GM21576 (cell line): Measurements from ENCODE around the gene SAA2.
"Not testable (repeated sequence)": the region's sequence is repeated elsewhere in the genome, so short reads cannot be mapped to it uniquely, and the experiment has no call there.

Experiments used
- ATAC-seq: cut with Tn5 transposase; IDR thresholded peaks from one replicate; pipeline ENCODE4 v1.9.1; 2021; ENCODE audit warnings: mild to moderate bottlenecking, moderate library complexity; ENCODE audit not compliant: unreplicated experiment

SAA2 gene

DNA sequence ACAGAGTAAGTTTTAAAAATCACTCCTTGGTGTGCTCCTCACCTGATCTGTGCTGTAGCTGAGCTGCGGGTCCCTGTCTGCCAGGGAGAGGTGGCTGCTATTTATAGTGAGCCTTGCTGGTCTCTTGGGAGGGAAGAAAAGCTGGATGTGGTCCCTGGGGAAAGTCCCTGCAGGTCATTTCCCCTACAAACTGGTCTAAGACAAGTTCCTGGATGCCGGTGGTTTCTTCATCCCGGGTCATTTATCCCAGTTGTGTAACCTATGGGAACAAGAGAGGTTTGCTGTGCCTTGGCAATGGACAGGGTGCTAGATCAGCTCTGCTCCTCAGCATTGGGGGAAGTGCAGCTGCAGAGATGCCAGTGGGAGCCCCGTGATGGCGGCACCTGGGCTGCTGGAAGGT lies at the start of gene SAA2:
TSS of gene SAA2 (minus strand) at position 108 of the 400 bp plus-strand sequence. CDS start 657 bp downstream, outside the sequence.
- no peak for ATAC-seq

DNA sequence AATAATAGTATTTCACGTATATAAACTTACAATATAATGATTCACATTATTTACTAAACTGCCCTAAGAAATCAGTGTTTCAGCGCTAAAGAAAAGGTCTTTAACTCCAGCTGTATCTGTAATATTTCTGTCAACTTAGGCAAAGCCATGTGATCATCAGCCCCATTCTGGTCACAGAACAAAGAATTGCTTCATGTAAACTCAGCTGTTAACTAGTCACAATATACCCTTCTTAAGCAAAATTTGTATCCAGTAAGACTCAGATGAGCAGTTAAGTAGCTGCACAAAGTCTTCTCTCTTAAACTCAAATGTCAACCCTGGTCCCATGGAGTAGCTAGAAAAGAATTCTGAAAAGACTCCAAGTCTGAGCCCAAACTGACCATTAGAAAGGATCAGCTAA lies 46.8 kb upstream of the SAA2 start:
- ATAC-seq: no peak

DNA sequence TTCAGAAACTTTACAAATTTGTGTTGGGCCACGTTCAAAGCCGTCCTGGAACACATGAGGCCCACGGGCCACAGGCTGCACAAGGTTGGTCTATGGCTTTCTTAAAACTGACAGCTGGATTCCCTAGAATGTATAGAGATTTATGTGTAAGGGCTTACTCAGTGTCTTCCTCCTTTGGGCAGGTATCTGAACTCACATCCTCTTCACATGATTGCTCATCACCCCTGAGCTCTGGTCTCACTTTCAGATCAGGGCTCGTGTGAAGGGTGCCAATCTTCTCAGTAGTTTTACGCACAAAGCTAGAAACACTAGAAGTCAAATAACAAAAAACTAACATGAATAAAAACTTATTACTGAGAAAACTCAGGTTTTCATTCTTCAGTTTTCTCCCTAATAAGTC lies 46.4 kb upstream of the SAA2 start:
- ATAC-seq: peak; percentile 83

DNA sequence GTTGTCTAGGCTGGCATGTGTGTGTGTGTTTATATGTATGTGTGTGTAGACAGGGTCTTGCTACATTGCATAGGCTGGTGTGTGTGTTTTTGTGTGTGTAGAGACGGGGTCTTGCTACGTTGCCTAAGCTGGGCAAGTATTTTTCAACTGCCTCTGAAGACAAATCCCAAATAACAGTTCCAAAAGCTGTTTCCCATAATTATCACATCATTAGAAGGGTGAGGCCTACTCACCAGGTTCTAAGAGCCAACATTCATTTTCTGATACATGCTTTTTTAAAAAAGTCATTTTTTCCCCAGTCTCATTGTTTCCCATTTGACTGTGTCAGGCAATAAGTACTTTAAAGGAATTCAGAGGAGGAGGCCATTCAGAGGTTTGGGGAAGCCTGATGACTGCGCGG lies 40.4 kb upstream of the SAA2 start:
- no peak for ATAC-seq

DNA sequence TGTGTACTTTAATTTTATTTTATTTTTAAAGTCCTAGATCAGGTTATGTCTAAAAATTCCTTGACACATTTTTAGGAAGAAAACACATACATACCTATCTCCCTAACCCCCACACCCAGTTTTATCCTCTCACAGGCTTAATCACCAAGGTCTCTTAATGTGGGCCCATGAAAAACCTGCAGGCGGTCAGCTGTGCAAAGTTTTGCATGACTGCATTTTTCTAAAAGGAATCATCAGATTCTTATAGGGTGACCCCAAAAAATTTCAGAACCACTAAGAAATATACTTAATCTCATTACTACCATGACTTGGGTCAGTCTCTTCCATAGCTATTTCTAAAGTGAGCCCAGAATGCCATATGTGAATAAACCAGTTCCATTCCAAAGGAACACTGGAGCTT lies 37.4 kb upstream of the SAA2 start:
- no peak for ATAC-seq

DNA sequence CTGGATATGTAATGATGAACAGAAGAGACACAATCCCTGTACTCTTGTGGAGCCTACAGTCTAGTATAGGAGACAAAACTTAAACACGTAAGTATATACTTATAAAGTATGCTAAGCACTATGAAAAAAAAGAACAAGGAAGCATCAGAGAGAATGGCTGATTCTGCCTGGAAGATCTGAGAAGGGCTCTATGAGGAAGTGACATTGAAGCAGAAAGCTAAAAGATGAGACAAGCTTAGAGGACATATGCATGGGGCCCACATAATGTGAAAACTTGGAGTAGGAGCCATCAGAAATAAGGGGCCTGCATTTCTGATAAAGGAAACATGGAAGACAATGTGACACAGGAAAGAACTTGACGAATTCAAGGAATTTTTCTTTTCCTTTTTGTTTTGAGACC lies 34.2 kb upstream of the SAA2 start:
- ATAC-seq: no peak

DNA sequence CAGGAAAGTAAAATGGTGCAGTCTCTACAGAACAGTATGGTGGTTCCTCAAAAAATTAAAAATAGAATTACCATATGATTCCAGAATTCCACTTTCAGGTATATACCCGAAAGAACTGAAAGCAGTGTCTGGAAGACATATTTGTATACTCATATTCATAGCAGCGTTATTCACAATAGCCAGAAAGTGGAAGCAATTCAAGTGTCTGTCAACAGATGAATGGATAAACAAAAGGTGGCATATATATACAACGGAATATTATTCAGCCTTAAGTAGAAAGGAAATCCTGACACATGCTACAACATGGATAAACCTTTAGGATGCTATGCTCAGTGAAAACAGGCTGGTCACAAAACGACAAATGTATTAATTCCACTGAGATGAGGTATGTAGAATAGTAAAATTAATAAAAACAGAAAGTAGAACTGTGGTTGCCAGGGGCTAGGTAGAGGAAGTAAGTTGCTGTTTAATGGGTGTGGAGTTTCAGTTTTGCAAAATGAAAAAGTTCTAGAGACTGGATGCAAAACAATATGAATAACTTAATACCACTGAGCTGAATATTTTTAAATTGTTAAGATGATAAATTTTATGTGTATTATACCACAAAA lies 32.1 kb upstream of the SAA2 start:
- ATAC-seq: peak; percentile 92

DNA sequence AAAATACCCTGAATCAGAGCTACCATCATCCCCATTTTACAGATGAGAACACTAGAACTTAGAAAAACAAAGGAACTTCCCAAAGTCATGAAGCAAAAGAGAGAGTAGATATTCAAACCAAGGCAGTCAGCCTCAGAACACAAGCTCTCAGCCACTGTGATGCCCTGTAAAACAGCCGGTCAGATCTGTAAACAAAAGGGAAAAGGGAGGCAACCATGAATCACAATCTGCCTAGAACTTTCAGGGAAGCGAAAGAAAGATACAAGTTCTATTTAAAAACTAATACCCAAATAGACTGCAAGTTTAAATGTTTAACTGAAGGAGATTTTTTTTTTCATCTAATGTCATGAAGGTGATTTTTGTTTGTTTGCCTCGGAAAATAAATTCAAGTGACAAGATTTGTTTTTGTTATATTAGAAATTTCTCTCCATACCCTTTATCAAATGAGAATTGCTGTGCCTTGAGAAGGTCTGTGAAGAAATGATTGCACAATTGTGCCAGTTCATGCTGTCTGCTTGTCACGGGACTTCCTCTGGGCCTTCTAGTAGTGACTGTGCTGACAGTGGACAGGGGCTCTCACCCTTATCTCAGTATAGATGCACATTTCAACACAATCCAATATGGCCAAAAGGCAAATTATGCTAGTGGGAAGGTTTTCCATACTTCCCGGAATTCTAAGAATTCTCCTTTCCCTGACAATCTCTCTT lies 29.2 kb upstream of the SAA2 start:
- no peak for ATAC-seq

DNA sequence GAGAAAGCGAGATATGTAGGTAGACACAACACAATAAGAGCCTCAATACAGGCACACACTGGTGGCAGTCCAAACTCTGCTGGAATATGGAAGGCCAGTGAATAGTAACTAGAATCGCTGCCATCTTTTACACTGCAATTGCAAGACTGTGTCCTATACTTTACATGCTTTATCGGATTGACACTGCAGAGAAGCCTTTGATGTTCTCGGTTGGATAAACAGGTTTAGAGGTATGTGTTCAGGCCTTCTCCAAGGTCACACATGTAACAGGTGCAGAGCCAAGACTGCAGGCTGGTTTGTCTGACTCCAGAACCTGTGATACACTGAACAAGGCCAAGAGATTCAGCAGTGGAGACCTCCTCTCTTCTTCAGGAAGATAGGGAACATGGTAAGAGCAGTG lies 22.7 kb upstream of the SAA2 start:
- ATAC-seq: no peak

DNA sequence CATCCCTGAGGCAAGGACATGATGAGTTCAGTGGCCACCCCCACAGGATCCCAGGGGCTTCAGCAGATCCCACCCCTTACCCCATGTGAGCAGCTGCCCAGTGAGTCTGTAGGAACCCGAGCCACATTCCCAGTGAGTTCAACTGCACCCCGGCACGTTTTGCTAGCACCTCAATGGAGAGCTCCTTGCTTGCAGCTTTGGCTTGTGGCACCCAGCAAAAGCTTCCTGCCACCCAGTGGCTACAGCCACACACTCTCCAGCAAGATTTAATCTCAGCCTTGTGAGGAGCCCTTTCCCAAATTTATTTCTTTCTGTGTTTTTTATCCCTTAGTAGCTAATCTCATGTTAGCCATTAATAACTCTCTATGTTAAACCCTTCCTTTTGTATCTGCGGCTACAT lies 21.6 kb upstream of the SAA2 start:
- ATAC-seq: no peak

DNA sequence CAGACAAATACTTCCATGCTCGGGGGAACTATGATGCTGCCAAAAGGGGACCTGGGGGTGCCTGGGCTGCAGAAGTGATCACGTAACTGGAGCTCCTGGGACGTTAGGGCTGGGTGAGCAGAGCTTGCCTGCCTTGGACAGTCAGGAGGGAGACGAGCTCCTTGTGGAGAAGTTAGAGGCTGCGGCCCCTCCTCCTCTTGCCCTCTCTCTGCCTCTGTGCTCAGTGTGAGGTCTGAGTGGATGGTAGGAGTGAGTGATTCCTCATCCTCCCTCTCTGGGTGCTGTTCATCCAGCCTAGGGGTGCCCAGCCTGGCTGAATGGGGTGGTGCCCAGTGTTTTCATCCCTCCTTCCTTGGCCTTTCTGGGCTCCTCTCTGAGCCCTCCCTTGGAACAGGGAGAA lies 20.8 kb upstream of the SAA2 start:
- not testable (repeated sequence) for ATAC-seq

DNA sequence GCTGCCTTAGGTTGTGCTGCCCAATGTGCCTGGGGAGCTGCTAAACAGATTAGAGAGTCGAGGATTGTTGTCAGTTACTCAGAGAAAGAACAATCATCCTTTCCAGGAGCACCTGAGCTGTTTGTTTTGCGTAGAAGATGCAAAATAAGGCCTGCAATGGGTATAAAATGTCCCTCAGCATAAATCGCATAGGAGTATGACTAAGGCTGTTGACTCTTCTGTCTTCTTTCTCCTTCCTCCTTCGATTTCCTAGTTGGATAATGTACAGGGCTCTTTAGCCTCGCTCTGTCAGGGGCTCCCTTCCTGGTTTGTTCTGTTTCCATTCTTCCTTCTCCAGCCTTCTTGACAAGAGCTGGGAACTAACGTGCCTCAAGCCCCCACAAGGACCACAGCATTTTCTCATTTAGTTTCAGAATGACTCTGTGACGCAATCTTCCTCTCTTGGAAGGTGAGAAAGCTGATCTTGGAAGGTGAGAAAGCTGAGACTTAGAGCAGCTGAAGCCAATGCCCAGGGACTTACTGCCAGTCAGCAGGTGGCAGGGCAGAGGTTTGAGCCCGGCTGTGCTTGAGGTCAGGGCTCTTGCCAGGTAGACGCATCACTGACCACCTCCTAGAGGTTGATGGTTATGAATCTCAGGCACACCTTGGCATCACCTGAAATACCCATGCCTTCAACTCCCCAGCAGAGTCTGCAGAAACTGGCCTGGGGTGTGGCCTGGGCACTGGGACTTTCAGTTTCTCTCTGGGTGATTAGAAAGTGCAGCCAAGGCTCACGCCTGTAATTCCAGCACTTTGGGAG lies 19.1 kb upstream of the SAA2 start:
- ATAC-seq: peak; percentile 59

DNA sequence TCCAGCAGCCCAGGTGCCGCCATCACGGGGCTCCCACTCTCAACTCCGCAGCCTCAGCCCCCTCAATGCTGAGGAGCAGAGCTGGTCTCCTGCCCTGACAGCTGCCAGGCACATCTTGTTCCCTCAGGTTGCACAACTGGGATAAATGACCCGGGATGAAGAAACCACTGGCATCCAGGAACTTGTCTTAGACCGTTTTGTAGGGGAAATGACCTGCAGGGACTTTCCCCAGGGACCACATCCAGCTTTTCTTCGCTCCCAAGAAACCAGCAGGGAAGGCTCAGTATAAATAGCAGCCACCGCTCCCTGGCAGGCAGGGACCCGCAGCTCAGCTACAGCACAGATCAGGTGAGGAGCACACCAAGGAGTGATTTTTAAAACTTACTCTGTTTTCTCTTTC lies 17.5 kb upstream of the SAA2 start, which contains the start of gene SAA1:
TSS of gene SAA1 (plus strand) at position 316 of the 400 bp plus-strand sequence. CDS start 624 bp downstream, outside the sequence.
- no peak for ATAC-seq

DNA sequence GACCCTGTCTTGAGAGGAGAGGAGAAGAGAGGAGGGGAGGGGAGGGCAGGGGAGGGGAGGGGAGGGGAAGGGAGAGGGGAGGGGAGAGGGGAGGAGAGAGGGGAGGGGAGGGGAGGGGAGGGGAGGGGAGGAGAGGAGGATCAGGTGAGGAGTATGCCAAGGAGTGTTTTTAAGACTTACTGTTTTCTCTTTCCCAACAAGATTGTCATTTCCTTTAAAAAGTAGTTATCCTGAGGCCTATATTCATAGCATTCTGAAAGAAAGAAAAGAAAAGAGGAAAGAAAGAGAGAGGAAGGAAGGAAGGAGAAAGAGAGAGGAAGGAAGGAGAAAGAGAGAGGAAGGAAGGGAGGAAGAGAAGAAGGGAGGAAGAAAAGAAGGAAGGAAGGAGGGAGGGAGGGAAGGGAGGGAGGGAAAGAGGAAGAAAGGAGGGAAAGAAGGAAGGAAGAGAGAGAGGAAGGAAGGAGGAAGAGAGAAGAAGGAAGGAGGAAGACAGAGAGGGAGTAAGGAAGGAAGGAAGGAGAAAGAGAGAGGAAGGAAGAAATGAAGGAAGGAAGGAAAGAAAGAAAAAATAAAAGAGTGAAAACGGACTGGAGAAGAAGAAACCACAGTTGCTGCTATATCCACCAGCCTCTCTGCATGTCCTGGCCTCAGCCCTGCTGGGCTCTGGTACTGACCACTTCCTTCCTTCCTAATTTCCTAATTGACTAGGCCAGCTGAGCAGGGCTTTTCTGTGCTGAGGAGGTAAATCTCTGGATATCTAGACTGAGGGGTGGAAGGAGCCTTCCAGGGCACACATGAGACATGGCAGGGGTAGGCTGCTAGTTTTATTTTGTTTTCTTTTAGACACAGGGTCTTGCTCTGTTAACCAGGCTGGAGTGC lies 16.4 kb upstream of the SAA2 start:
- ATAC-seq: no peak

DNA sequence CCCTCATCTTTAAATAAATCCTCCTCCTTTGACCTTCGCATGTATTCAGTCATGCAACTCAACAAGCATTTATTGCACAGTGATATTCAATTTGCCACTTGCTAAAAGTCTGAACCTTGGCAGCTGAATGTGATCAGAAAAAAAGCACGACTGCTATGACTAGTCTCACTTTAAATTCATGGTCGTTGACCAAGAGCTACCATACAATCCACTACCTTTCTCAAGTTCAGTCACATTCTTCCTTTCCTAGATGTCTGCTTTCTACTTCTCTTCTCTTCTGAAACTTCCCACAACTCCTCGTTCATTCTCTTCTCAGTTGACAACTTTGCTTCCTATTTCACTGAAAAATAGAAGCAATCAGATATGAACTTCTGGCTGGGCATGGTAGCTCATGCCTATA lies 15.6 kb upstream of the SAA2 start:
- no peak for ATAC-seq

DNA sequence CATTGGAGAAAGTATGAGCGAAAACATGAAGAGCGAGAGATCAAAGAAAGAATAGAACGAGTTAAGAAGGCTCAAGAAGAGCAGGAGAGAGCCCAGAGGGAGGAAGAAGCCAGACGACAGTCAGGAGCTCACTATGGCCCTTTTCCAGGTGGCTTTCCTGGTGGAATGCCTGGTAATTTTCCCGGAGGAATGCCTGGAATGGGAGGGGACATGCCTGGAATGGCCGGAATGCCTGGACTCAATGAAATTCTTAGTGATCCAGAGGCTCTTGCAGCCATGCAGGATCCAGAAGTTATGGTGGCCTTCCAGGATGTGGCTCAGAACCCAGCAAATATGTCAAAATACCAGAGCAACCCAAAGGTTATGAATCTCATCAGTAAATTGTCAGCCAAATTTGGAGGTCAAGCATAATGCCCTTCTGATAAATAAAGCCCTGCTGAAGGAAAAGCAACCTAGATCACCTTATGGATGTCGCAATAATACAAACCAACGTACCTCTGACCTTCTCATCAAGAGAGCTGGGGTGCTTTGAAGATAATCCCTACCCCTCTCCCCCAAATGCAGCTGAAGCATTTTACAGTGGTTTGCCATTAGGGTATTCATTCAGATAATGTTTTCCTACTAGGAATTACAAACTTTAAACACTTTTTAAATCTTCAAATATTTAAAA lies 14.3 kb upstream of the SAA2 start:
- not testable (repeated sequence) for ATAC-seq

DNA sequence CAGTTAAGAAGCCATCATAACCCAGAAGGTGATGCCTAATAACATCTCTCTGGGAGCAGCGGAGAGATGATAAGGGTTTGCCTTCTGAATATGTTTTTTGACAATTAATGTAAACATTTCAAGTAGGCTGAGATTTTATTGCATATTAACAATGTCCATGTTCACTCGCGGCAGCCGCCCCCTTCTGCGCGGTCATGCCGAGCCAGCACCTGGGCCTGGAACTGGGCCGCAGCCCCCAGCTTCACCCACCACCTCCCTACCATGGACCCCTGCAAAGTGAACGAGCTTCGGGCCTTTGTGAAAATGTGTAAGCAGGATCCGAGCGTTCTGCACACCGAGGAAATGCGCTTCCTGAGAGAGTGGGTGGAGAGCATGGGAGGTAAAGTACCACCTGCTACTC lies 13.3 kb upstream of the SAA2 start:
- no peak for ATAC-seq

DNA sequence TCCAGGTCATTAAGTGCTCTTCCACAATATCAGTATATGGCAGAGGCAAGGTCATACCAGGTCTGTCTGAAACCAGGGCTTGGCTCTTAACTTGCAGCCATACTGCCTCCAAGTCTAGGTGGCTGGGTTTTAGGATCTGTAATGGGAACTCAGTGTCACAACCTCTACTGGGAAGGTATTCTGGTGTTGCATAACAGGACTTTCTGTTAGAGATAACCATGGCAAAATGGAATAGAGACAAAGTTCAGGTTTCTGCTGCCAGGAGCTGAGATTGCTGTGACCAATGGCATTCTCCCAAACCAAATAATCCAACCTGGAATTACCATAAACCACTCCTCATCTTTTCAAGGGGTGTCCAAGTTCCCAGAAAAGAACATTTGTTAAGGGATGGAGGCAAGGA lies 10.8 kb upstream of the SAA2 start:
- no peak for ATAC-seq

DNA sequence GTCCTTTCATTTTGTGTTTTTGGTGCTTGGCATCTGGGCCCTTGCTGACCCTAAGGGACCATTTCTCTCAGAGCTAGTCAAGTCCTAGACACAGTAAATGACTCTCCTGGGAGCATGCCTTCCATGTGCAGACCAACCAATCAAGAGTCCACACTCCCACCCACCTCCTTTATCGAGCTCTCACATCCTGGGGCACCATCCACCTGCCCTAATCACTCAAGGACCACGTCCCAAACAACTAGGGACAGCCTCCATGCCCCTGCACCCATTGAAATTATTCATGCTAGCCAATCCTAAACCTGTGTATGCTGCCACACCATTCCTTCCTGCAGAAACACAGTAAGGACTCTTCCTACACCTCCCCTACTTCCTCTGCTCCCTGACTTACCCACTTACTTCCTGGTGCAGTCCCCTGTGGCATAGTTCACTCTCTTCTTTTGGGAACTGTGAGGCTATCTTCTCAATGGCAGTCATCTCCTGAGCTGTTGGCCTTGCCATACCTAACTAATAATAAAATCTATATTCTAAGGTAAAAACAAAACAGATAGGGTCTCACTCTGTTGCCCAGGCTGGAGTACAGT lies 6.4 kb upstream of the SAA2 start:
- no peak for ATAC-seq

DNA sequence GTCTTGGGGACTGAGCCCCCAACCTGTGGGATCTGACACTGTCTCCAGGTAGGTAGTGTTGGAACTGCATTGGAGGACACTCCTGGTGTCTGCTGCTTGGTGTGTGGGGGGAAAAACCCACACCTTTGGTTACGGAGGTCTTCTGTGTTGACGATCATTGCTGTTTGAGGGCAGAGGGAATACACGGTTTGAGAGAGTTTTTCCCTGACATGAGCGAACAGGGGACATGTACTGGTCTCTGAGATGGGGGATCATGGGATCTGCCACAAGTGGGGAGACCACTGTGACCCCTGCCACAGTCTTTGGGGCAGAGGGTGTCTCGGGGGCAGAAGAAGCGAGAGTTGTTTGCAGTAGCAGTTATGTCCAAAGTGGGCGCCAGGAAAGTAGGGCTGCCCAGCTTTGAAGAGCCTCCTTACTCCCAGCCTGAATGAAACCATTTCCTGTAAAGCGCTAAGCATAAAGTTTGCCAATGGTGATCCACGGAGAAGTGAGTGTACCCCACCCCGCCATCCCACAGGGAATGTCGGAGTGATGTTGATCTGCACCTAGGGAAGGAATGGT lies 5.4 kb upstream of the SAA2 start:
- no peak for ATAC-seq
